Keratinocyte (primary cell): ENCODE results near the gene SNTG2.

ENCODE experiments used
- EZH2 ChIP-seq: IDR thresholded peaks from one replicate; pipeline ENCODE4 v1.6.1; 2012; ENCODE audit warnings: inconsistent platforms, mild to moderate bottlenecking, low read length, moderate library complexity
- TF ChIP-seq, protein P1 (sequence below), 3 experiments: IDR thresholded peaks in 1 of 3; conservative IDR thresholded peaks in 1 of 3; optimal IDR thresholded peaks in 1 of 3; 2 replicates in 2 of 3; 3 replicates in 1 of 3; pipeline versions ENCODE3 to v1.5.1; 2011; ENCODE audit warnings: low read length in 3 of 3, mild to moderate bottlenecking in 3 of 3, moderate library complexity in 2 of 3, control low read depth in 1 of 3, inconsistent platforms in 1 of 3; ENCODE audit not compliant: insufficient read depth in 2 of 3; ENCODE audit errors: extremely low read depth in 1 of 3

DNA sequence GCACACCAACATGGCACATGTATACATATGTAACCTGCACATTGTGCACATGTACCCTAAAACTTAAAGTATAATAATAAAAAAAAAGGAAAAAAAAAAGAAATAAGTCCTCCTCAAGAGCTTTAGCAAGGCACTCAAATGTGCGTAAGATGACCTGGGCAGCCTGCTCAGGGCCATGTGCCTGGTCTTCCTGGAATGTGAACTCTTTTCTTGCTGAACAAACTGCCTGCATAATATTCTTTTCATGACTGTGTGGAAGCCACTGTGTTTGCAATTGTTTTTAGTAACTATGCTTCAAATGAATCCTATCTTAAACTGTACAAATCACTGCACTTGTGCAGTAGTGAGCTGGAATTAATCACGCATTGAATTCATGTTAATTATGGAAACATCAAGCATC is 294.5 kb downstream of the SNTG2 start:
- TF ChIP-seq, protein P1, sequence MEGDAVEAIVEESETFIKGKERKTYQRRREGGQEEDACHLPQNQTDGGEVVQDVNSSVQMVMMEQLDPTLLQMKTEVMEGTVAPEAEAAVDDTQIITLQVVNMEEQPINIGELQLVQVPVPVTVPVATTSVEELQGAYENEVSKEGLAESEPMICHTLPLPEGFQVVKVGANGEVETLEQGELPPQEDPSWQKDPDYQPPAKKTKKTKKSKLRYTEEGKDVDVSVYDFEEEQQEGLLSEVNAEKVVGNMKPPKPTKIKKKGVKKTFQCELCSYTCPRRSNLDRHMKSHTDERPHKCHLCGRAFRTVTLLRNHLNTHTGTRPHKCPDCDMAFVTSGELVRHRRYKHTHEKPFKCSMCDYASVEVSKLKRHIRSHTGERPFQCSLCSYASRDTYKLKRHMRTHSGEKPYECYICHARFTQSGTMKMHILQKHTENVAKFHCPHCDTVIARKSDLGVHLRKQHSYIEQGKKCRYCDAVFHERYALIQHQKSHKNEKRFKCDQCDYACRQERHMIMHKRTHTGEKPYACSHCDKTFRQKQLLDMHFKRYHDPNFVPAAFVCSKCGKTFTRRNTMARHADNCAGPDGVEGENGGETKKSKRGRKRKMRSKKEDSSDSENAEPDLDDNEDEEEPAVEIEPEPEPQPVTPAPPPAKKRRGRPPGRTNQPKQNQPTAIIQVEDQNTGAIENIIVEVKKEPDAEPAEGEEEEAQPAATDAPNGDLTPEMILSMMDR (optimal IDR thresholded peaks at IDR 0.05 in 1 of 3, IDR thresholded peaks at IDR 0.05 in 1 of 3, conservative IDR thresholded peaks at IDR 0.05 in 1 of 3; ENCODE audit: extremely low read depth in 1 of 3, insufficient read depth in 2 of 3, low read length in 3 of 3), result no peak
- TF ChIP-seq EZH2, result no peak
